Stomach (tissue), 4 donors: ENCODE measurements around the gene COL23A1.

Experiments
- CTCF ChIP-seq, 7 experiments: fragments of 450-650 bp in 4 of 7; fragments of 200-600 bp in 3 of 7; sonication (generic) in 3 of 7; IDR thresholded peaks; one replicate each; pipeline ENCODE4 v1.5.1; 2016 to 2019; ENCODE audit warnings: antibody characterized with exemption in 7 of 7, control low read depth in 2 of 7, mild to moderate bottlenecking in 1 of 7
- POLR2A ChIP-seq, 4 donors: fragments of 450-650 bp; IDR thresholded peaks; one replicate each; pipeline ENCODE4 v1.6.1; 2016; ENCODE audit warnings: antibody characterized with exemption in 4 of 4, control low read depth in 2 of 4, mild to moderate bottlenecking in 1 of 4, moderate library complexity in 1 of 4
- POLR2AphosphoS5 ChIP-seq, 3 donors: sonication (generic); formaldehyde crosslinking; IDR thresholded peaks; one replicate each; pipeline ENCODE4 v1.6.1; 2016; ENCODE audit warnings: antibody characterized with exemption in 3 of 3

- TF ChIP-seq POLR2A (IDR thresholded peaks at IDR 0.05) (no peak), CTCF (IDR thresholded peaks at IDR 0.05) (no peak), POLR2AphosphoS5 (IDR thresholded peaks at IDR 0.05) (no peak)
These were observed 185.2 kb downstream of the COL23A1 start for GRCh38 chr5:178404987-178405386.
